ENCODE results near the gene NR3C2.

The NR3C2 gene

GRCh38 chr4:148255344-148255720, 186.9 kb downstream of the NR3C2 start:
- DNase-seq = no peak

- no peak for DNase-seq
These were observed 187.4 kb downstream of the NR3C2 start for GRCh38 chr4:148254621-148255343.

- DNase-seq = no peak
These were observed 188.4 kb downstream of the NR3C2 start for GRCh38 chr4:148253768-148254167.

GRCh38 chr4:148248824-148249223, 193.4 kb downstream of the NR3C2 start:
- DNase-seq = no peak

GRCh38 chr4:148245015-148245414, 197.2 kb downstream of the NR3C2 start:
- DNase-seq = no peak

GRCh38 chr4:148243837-148244236, 198.4 kb downstream of the NR3C2 start:
- no peak for DNase-seq

- no peak for DNase-seq
These were observed 202.0 kb downstream of the NR3C2 start for GRCh38 chr4:148240241-148240640.

- no peak for DNase-seq
These were observed 202.7 kb downstream of the NR3C2 start for GRCh38 chr4:148239494-148239985.

GRCh38 chr4:148238811-148239493, 203.3 kb downstream of the NR3C2 start:
- DNase-seq = no peak

- no peak for DNase-seq
These were observed 204.1 kb downstream of the NR3C2 start for GRCh38 chr4:148238086-148238485.

GRCh38 chr4:148235809-148236208, 206.4 kb downstream of the NR3C2 start:
- DNase-seq = no peak

- no peak for DNase-seq
These were observed 212.4 kb downstream of the NR3C2 start for GRCh38 chr4:148229798-148230197.

- no peak for DNase-seq
These were observed 213.2 kb downstream of the NR3C2 start for GRCh38 chr4:148229028-148229427.

- DNase-seq = no peak
These were observed 215.1 kb downstream of the NR3C2 start for GRCh38 chr4:148227147-148227546.

GRCh38 chr4:148226341-148226740, 215.9 kb downstream of the NR3C2 start:
- no peak for DNase-seq

- no peak for DNase-seq
These were observed 216.6 kb downstream of the NR3C2 start for GRCh38 chr4:148225639-148226038.

GRCh38 chr4:148224476-148224875, 217.7 kb downstream of the NR3C2 start:
- DNase-seq = no peak

- no peak for DNase-seq
These were observed 219.1 kb downstream of the NR3C2 start for GRCh38 chr4:148222991-148223660.

GRCh38 chr4:148216866-148217814, 225.1 kb downstream of the NR3C2 start:
- DNase-seq = no peak

- no peak for DNase-seq
These were observed 225.9 kb downstream of the NR3C2 start for GRCh38 chr4:148216321-148216720.

GRCh38 chr4:148215202-148215601, 227.0 kb downstream of the NR3C2 start:
- no peak for DNase-seq

- no peak for DNase-seq
These were observed 227.6 kb downstream of the NR3C2 start for GRCh38 chr4:148214529-148215166.

Measured in inflammatory macrophage (primary cell).